ENCODE data around the gene SULT1C4. TPM values are rescaled to one million over a fixed set of nuclear protein-coding genes. Genes with fewer than 3 reads are reported as not detected.

The SULT1C4 gene
- total RNA-seq (2014; rRNA removed; shearing (Covaris generic)) (not detected in 2 replicates), total RNA-seq (2022) (not detected in 2 replicates), Bru-seq, nascent RNA (not detected), BruChase-seq, experiment 1, labeled RNA remaining after a 6-hour chase (not detected), BruChase-seq, experiment 2, labeled RNA remaining after a 2-hour chase (not detected)
- long read RNA-seq = 0 reads

GRCh38 chr2:108377815-108378630 lies at the start of gene SULT1C4:
SULT1C4 (plus strand) TSS chr2:108377954; CDS start chr2:108378338, 384 bp downstream.
- no peak within 1 kb of the TSS for H3K4me3 ChIP-seq (ENCODE audit: low read depth, low read length, poor library complexity, severe bottlenecking)
- H3K36me3 ChIP-seq (ENCODE audit: insufficient read depth, low read length) = no peaks in the 10 kb centered on the region
- POLR2A ChIA-PET = no interaction called here
- no peaks in the 10 kb centered on the region for H3K9me2 ChIP-seq (ENCODE audit: insufficient read depth, low read length)
- H4K20me1 ChIP-seq (ENCODE audit: insufficient read depth, low read length) = no peaks in the 10 kb centered on the region
- no peak for DNase-seq (ENCODE audit: low spot score)
- no peaks in the 10 kb centered on the region for H3K9me3 ChIP-seq (ENCODE audit: low read length)
- no peak within 1 kb of the TSS for H2AFZ ChIP-seq (ENCODE audit: low read length)
- TF ChIP-seq CTCF (conservative IDR thresholded peaks at IDR 0.05; ENCODE audit: low read length) (no peak), EZH2phosphoT487 (IDR thresholded peaks at IDR 0.05; ENCODE audit: borderline replicate concordance, low read depth, low read length) (no peak)
- H3K79me2 ChIP-seq (ENCODE audit: insufficient read depth, low read depth, low read length) = no peaks in the 10 kb centered on the region
- no peak within 1 kb of the TSS for H3K27ac ChIP-seq (ENCODE audit: low read depth, low read length, poor library complexity, severe bottlenecking)
- CTCF ChIA-PET (ENCODE audit: unreplicated experiment) = no interaction called here
- no TSS peak for BruUV-seq (replicated peaks)
- H3K4me1 ChIP-seq (ENCODE audit: insufficient read depth, low read length, poor library complexity, severe bottlenecking) = no peaks in the 10 kb centered on the region
- intact Hi-C loops (cut with micrococcal nuclease; ENCODE audit: unreplicated experiment) = no loop called here
- no peak within 1 kb of the TSS for H3K4me2 ChIP-seq (ENCODE audit: low read length)

DNA sequence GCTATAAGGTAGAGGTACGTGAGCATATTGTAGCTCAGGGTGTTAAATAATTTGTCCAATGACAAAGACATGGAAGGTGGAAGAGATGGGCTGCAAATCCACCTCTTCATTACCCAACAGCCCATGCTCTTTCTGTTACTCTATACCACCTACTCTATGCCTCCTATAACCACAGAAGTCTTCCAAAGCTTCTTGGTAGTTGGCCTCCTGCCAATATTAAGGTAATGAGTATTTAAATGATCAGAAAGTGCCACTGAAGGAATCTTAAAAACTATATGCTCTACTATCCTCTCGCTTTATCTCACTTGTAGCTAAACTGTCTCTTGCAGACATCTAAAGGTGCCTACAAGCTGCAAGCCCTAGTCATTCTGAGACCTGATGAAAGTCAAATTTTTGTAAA lies 48.0 kb upstream of the SULT1C4 start:
- intact Hi-C loops (cut with micrococcal nuclease; ENCODE audit: unreplicated experiment) = no loop called here
- no peak for DNase-seq (ENCODE audit: low spot score)
- Histone ChIP-seq H3K4me3 (ENCODE audit: low read depth, low read length, poor library complexity, severe bottlenecking) (no peak overlapping the region), H3K9me2 (ENCODE audit: insufficient read depth, low read length) (no peaks in the 10 kb centered on the region), H3K4me1 (ENCODE audit: insufficient read depth, low read length, poor library complexity, severe bottlenecking) (no peaks in the 10 kb centered on the region), H3K79me2 (ENCODE audit: insufficient read depth, low read depth, low read length) (no peaks in the 10 kb centered on the region), H3K4me2 (ENCODE audit: low read length) (no peak overlapping the region), H2AFZ (ENCODE audit: low read length) (no peak overlapping the region), H3K27ac (ENCODE audit: low read depth, low read length, poor library complexity, severe bottlenecking) (no peak overlapping the region), H3K36me3 (ENCODE audit: insufficient read depth, low read length) (no peaks in the 10 kb centered on the region), H3K9me3 (ENCODE audit: low read length) (no peaks in the 10 kb centered on the region), H4K20me1 (ENCODE audit: insufficient read depth, low read length) (no peaks in the 10 kb centered on the region)
- BruUV-seq (replicated peaks) = no TSS peak
- TF ChIP-seq CTCF (conservative IDR thresholded peaks at IDR 0.05; ENCODE audit: low read length) (no peak), EZH2phosphoT487 (IDR thresholded peaks at IDR 0.05; ENCODE audit: borderline replicate concordance, low read depth, low read length) (no peak)
- ChIA-PET CTCF (ENCODE audit: unreplicated experiment) (no interaction called here), POLR2A (interaction anchor here (0.7 kb wide), 1 partner anchor 40 kb away, joined by 3 read pairs; no protein-coding TSS in a partner anchor)

DNA sequence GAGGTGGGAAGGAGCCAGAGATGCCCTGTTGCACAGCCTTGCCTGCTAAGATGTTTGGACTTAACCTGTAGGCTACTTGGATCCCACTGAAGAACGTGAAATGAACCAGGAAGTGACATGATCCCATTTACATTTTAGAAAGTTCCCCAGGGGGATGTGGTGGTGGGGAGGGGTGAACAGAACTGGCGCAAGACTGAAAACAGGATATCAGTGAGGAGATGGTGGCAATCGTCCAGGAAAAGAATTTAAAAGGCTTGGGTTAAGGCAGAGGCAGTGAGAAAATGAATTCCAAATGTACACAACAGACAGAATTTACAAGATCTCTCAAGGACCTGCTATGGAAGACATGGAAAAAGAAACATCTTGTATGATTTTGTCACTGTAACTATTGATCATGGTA lies 46.8 kb upstream of the SULT1C4 start:
- Histone ChIP-seq H3K4me3 (ENCODE audit: low read depth, low read length, poor library complexity, severe bottlenecking) (no peak overlapping the region), H4K20me1 (ENCODE audit: insufficient read depth, low read length) (no peaks in the 10 kb centered on the region), H3K9me2 (ENCODE audit: insufficient read depth, low read length) (no peaks in the 10 kb centered on the region), H3K9me3 (ENCODE audit: low read length) (no peaks in the 10 kb centered on the region), H3K27ac (ENCODE audit: low read depth, low read length, poor library complexity, severe bottlenecking) (no peak overlapping the region), H3K79me2 (ENCODE audit: insufficient read depth, low read depth, low read length) (no peaks in the 10 kb centered on the region), H3K4me1 (ENCODE audit: insufficient read depth, low read length, poor library complexity, severe bottlenecking) (no peaks in the 10 kb centered on the region), H2AFZ (ENCODE audit: low read length) (no peak overlapping the region), H3K36me3 (ENCODE audit: insufficient read depth, low read length) (no peaks in the 10 kb centered on the region), H3K4me2 (ENCODE audit: low read length) (no peak overlapping the region)
- BruUV-seq (replicated peaks) = no TSS peak
- ChIA-PET POLR2A (no interaction called here), CTCF (ENCODE audit: unreplicated experiment) (no interaction called here)
- DNase-seq (ENCODE audit: low spot score) = no peak
- TF ChIP-seq CTCF (conservative IDR thresholded peaks at IDR 0.05; ENCODE audit: low read length) (no peak), EZH2phosphoT487 (IDR thresholded peaks at IDR 0.05; ENCODE audit: borderline replicate concordance, low read depth, low read length) (no peak)
- intact Hi-C loops (cut with micrococcal nuclease; ENCODE audit: unreplicated experiment) = no loop called here
